ENCODE measurements around the gene KIF18B.

KIF18B gene

GRCh38 chr17:44917456-44917855, 30.1 kb downstream of the KIF18B start:
- DNase-seq: no peak

- no peak for DNase-seq
Observed at GRCh38 chr17:44916781-44917241, 30.8 kb downstream of the KIF18B start.

- no peak for DNase-seq
Observed at GRCh38 chr17:44915862-44916780, 31.5 kb downstream of the KIF18B start.

- no peak for DNase-seq
Observed at GRCh38 chr17:44915321-44915726, 32.2 kb downstream of the KIF18B start, which contains the start of gene GFAP. GFAP (minus strand) TSS chr17:44915500; CDS start chr17:44915486, 14 bp downstream.

- no peak for DNase-seq
Observed at GRCh38 chr17:44914698-44915271, 32.8 kb downstream of the KIF18B start.

- DNase-seq: no peak
Observed at GRCh38 chr17:44914148-44914547, 33.4 kb downstream of the KIF18B start.

GRCh38 chr17:44913676-44914075, 33.9 kb downstream of the KIF18B start:
- no peak for DNase-seq

- no peak for DNase-seq
Observed at GRCh38 chr17:44912763-44913544, 34.6 kb downstream of the KIF18B start.

GRCh38 chr17:44911133-44912001, 36.2 kb downstream of the KIF18B start:
- DNase-seq: peak; percentile 56 to 65

- no peak for DNase-seq
Observed at GRCh38 chr17:44910231-44911106, 37.1 kb downstream of the KIF18B start.

- no peak for DNase-seq
Observed at GRCh38 chr17:44909681-44910144, 37.9 kb downstream of the KIF18B start.

- no peak for DNase-seq
Observed at GRCh38 chr17:44908761-44909326, 38.7 kb downstream of the KIF18B start.

- DNase-seq: no peak
Observed at GRCh38 chr17:44907729-44908470, 39.7 kb downstream of the KIF18B start.

- no peak for DNase-seq
Observed at GRCh38 chr17:44906763-44907728, 40.5 kb downstream of the KIF18B start.

GRCh38 chr17:44906010-44906646, 41.4 kb downstream of the KIF18B start:
- DNase-seq: peak in 1 of 2 donors; percentile 16

GRCh38 chr17:44905006-44906000, 42.3 kb downstream of the KIF18B start:
- no peak for DNase-seq

Data from CD4-positive, alpha-beta T cell treated with Interleukin-4 for 1 hour (primary cell).